ENCODE data around the gene PIK3AP1.
"Not testable (repeated sequence)": the region's sequence is repeated elsewhere in the genome, so short reads cannot be mapped to it uniquely, and the experiment has no call there.

The PIK3AP1 gene

DNA sequence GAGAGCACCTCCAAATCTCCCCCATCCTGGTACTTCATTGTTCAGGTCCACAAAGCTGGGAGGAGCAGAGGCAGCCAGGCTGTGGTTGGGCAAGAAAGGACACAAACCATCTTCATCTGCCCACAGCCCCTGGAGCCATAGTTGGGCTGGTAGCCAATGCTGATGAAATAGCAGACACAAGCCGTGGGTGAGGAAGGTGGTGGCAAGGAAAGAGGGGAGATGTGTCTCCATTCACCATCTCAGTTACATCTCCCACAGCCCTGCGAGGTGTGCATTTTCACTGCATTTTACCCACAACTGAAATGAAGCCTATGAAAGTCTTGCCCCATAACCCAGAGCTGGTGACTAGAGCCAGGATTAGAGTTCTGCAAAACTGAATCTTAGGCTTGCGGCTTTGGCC is 35.0 kb downstream of the PIK3AP1 start:
- in situ Hi-C loops (cut with MboI; ENCODE audit: low sequenced_read_pairs) = no loop called here
- no peaks in the 10 kb centered on the region for H3K9me3 ChIP-seq
- H3K4me1 ChIP-seq = peaks cover 23% of the 10 kb centered on the region
- no peaks in the 10 kb centered on the region for H3K27me3 ChIP-seq (ENCODE audit: low read depth)
- H3K36me3 ChIP-seq (replicated peaks) = no peaks in the 10 kb centered on the region
- no peak overlapping the region for H3K4me3 ChIP-seq
- DNase-seq (ENCODE audit: low spot score in 2 of 2) = no peak

- Histone ChIP-seq H3K9me3 (no peaks in the 10 kb centered on the region), H3K4me1 (peaks cover 23% of the 10 kb centered on the region), H3K36me3 (replicated peaks) (no peaks in the 10 kb centered on the region), H3K4me3 (no peak overlapping the region), H3K27me3 (ENCODE audit: low read depth) (no peaks in the 10 kb centered on the region)
- in situ Hi-C loops (cut with MboI; ENCODE audit: low sequenced_read_pairs) = no loop called here
- no peak for DNase-seq (ENCODE audit: low spot score in 2 of 2)
Measured at GRCh38 chr10:96684826-96685225, 35.5 kb downstream of the PIK3AP1 start.

DNA sequence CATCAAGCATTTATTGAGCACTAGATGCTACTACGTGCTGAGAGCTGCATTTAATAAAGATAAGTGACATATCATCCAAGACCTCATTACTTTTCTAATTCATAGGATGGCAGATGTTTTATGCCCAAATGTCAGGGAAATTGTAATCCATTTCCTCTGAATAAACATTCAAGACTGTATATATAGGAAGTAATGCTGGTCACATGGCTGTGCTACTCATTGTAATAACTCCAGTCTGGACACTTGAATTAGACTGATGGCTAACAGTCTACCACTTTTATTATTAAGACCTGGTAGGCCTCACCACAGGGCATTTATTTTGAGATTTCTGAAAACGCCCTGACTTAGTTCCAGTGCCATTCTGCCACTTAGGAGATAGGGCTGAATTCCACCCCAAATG is 36.6 kb downstream of the PIK3AP1 start:
- Histone ChIP-seq H3K9me3 (no peaks in the 10 kb centered on the region), H3K4me1 (peaks cover 23% of the 10 kb centered on the region), H3K4me3 (no peak overlapping the region), H3K27me3 (ENCODE audit: low read depth) (no peaks in the 10 kb centered on the region), H3K36me3 (replicated peaks) (no peaks in the 10 kb centered on the region)
- no peak for DNase-seq (ENCODE audit: low spot score in 2 of 2)
- in situ Hi-C loops (cut with MboI; ENCODE audit: low sequenced_read_pairs) = no loop called here

- Histone ChIP-seq H3K36me3 (replicated peaks) (no peaks in the 10 kb centered on the region), H3K27me3 (ENCODE audit: low read depth) (no peaks in the 10 kb centered on the region), H3K4me3 (no peak overlapping the region), H3K4me1 (peaks cover 23% of the 10 kb centered on the region), H3K9me3 (no peaks in the 10 kb centered on the region)
- peak in 1 of 2 experiments; percentile 75 for DNase-seq (ENCODE audit: low spot score in 2 of 2)
- in situ Hi-C loops (cut with MboI; ENCODE audit: low sequenced_read_pairs) = no loop called here
Measured at GRCh38 chr10:96683065-96683464, 37.2 kb downstream of the PIK3AP1 start.

- in situ Hi-C loops (cut with MboI; ENCODE audit: low sequenced_read_pairs) = no loop called here
- no peaks in the 10 kb centered on the region for H3K9me3 ChIP-seq
- H3K36me3 ChIP-seq (replicated peaks) = no peaks in the 10 kb centered on the region
- H3K27me3 ChIP-seq (ENCODE audit: low read depth) = no peaks in the 10 kb centered on the region
- H3K4me3 ChIP-seq = no peak overlapping the region
- H3K4me1 ChIP-seq = peaks cover 23% of the 10 kb centered on the region
- no peak for DNase-seq (ENCODE audit: low spot score in 2 of 2)
Measured at GRCh38 chr10:96681524-96681923, 38.8 kb downstream of the PIK3AP1 start.

DNA sequence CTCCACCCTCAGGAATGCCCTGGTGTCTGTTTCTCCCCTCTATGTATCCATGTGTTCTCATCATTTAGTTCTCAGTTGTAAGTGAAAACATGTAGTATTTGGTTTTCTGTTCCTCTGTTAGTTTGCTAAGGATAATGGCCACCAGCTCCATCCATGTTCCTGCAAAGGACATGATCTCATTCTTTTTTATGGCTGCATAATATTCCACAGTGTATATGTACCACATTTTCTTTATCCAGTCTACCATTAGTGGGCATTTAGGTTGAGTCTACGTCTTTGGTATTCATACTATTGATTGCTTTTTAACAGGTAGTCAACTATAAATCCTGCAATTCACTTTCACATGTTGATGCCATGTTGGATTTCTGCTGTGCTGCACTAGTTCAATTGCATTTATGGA is 39.9 kb downstream of the PIK3AP1 start:
- in situ Hi-C loops (cut with MboI; ENCODE audit: low sequenced_read_pairs); H3K4me3 ChIP-seq; H3K27me3 ChIP-seq (ENCODE audit: low read depth); H3K9me3 ChIP-seq; DNase-seq (ENCODE audit: low spot score in 2 of 2); H3K36me3 ChIP-seq (replicated peaks): not testable (repeated sequence)
- peaks cover 23% of the 10 kb centered on the region for H3K4me1 ChIP-seq

GRCh38 chr10:96678725-96679124 is 41.6 kb downstream of the PIK3AP1 start:
- Histone ChIP-seq H3K9me3 (no peaks in the 10 kb centered on the region), H3K27me3 (ENCODE audit: low read depth) (no peaks in the 10 kb centered on the region), H3K4me3 (no peak overlapping the region), H3K4me1 (peaks cover 22% of the 10 kb centered on the region), H3K36me3 (replicated peaks) (no peaks in the 10 kb centered on the region)
- in situ Hi-C loops (cut with MboI; ENCODE audit: low sequenced_read_pairs) = no loop called here
- DNase-seq (ENCODE audit: low spot score in 2 of 2) = no peak

GRCh38 chr10:96676272-96677112 is 43.8 kb downstream of the PIK3AP1 start:
- Histone ChIP-seq H3K9me3 (no peaks in the 10 kb centered on the region), H3K36me3 (replicated peaks) (no peaks in the 10 kb centered on the region), H3K27me3 (ENCODE audit: low read depth) (no peaks in the 10 kb centered on the region), H3K4me3 (no peak overlapping the region), H3K4me1 (peaks cover 3% of the 10 kb centered on the region; the same call in 1 of the 2 replicates)
- DNase-seq (ENCODE audit: low spot score in 2 of 2) = no peak
- in situ Hi-C loops (cut with MboI; ENCODE audit: low sequenced_read_pairs) = no loop called here

DNA sequence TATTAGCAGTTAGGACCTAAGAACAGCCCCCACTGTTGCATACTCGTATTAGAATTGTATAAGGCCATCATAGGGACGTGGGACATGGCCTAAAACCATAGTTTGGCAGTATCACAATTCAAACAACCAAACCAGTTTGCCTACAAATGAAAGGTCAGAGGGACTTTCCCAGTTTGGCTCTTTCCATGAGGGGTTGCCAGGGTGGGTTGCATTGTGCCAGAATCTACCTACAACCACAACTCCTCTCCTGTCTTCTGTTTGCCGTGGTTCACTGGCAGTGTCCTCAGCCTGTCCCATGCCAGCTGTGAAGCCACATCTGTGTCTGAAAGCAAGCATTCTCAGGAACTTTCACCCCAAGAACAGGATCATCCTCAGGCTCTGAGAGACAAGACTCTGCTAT is 44.5 kb downstream of the PIK3AP1 start:
- in situ Hi-C loops (cut with MboI; ENCODE audit: low sequenced_read_pairs) = no loop called here
- no peak overlapping the region for H3K4me3 ChIP-seq
- no peaks in the 10 kb centered on the region for H3K36me3 ChIP-seq (replicated peaks)
- no peak for DNase-seq (ENCODE audit: low spot score in 2 of 2)
- peaks cover 3% of the 10 kb centered on the region; the same call in 1 of the 2 replicates for H3K4me1 ChIP-seq
- H3K27me3 ChIP-seq (ENCODE audit: low read depth) = no peaks in the 10 kb centered on the region
- no peaks in the 10 kb centered on the region for H3K9me3 ChIP-seq

DNA sequence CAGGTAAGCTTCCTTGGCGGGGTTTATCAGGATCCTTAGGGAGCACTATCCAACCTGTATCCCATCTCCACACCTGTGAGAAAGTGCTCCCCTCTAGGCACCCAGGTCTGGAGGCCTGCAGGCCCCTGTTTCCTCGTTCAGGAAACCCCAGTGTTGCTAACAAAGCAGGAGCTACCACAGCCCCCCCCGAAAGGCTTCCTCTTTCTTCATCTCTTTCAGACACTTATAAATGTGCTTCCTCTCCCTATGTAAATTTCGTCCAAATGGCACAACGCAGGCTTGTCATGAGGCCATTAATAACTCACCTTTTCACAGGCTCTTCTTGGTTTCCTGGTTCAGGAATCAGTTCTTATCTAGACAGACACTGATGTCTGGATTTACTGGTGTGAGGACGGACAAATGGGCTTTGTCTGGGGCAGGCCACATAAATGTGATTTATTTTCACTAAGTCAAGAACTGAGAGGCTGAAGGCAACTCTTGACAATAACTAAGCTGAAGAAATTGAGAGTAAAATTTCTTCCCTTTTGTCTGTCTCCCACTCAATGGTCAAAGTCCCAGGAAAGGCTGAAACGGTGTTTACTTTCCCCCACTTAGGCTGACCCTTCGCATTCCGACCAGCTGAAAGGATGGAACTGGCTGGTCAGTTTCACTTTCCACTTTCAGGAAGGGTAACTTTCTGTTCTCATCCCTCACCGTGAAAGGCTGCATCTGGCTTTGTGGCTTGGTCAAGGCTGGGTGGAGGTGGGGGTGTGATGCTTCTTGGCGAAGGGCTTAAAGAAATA is 46.8 kb downstream of the PIK3AP1 start:
- no peaks in the 10 kb centered on the region for H3K27me3 ChIP-seq (ENCODE audit: low read depth)
- H3K36me3 ChIP-seq (replicated peaks) = no peaks in the 10 kb centered on the region
- peaks cover 3% of the 10 kb centered on the region; the same call in 1 of the 2 replicates for H3K4me1 ChIP-seq
- H3K4me3 ChIP-seq = no peak overlapping the region
- no peak for DNase-seq (ENCODE audit: low spot score in 2 of 2)
- in situ Hi-C loops (cut with MboI; ENCODE audit: low sequenced_read_pairs) = no loop called here
- no peaks in the 10 kb centered on the region for H3K9me3 ChIP-seq

DNA sequence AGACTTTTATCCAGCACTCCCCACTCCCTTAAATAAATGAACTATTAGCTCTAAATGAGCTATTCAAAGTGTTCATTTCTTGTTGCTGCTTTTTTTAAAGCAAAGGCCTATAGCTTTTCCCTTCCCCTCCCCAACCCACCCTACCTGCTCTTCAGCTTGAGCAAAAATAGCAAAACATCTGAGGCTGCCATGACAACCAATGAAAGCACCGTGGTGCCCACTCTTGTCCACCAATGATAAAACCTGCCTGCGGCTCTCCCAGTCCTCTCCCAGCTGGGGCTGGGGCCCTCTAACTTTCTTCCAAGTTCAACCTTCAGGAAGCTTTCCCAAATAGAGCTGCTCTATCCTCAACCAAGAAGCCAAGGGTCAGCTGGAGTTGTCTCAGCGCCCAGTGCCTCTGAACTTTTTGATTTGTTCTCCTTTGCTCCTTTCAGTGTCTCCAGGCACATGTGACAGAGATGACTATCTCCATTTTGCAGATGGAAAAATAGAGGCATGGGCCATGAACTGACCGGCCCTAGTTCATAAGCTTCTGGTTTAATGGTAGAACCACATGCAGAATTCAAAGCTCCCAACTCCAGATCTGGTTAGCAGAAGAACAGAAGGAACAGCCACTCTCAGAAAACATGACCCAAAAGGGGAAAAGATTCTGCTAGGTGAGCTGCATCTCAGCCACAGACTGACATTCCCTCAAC is 47.7 kb downstream of the PIK3AP1 start:
- H3K4me3 ChIP-seq = no peak overlapping the region
- H3K4me1 ChIP-seq = peaks cover 3% of the 10 kb centered on the region; the same call in 1 of the 2 replicates
- H3K36me3 ChIP-seq (replicated peaks) = no peaks in the 10 kb centered on the region
- no peak for DNase-seq (ENCODE audit: low spot score in 2 of 2)
- no peaks in the 10 kb centered on the region for H3K27me3 ChIP-seq (ENCODE audit: low read depth)
- in situ Hi-C loops (cut with MboI; ENCODE audit: low sequenced_read_pairs) = no loop called here
- no peaks in the 10 kb centered on the region for H3K9me3 ChIP-seq

DNA sequence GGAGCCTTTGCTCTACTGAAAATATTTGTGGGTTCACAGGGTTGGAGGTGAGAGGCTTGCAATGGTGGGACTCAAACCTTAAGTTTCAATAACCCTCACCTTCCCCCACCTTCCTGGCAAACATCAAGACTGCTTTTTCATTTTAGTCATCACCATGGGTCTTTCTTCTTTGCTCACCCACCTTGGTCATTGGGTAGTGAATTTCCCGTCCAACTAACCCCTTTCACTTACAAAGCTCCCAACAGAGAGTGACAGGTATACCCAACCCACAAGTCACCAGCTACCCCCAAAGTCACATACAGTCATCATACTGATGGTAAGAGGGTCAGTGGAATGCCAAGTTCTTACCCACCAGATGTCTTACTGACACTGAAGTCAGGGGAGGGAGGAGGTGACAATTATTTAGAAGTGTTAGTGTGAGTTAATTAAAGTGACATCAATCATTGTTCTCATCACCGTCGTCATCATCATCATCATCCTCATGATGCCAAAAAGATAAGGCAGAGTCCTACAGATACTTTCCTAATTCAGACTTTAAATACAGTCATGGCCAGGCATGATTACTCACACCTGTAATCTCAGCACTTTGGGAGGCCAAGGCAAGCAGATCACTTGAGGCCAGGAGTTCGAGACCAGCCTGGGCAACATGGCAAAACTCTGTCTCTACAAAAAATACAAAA is 49.0 kb downstream of the PIK3AP1 start:
- no peak for DNase-seq (ENCODE audit: low spot score in 2 of 2)
- in situ Hi-C loops (cut with MboI; ENCODE audit: low sequenced_read_pairs) = no loop called here
- Histone ChIP-seq H3K4me3 (no peak overlapping the region), H3K4me1 (peaks cover 3% of the 10 kb centered on the region; the same call in 1 of the 2 replicates), H3K9me3 (no peaks in the 10 kb centered on the region), H3K27me3 (ENCODE audit: low read depth) (no peaks in the 10 kb centered on the region), H3K36me3 (replicated peaks) (no peaks in the 10 kb centered on the region)

DNA sequence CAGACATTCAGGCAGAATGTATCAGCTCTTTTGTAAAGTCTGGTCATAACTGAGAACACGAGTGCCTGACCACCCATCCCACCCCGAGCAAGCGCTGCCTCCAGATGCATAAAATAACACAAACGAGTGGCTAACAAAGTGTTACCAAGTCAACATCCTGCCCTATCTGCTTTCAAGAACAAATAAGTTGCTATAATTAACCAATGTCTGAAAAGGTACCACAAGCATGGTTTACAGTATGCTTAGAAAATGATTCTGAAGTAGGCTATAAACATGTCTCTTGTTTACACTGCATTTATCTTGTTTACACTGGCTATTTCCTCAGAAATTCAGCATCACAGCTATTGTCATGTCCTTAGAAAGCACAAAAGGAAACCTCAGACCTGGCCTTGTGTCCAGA is 49.5 kb downstream of the PIK3AP1 start:
- in situ Hi-C loops (cut with MboI; ENCODE audit: low sequenced_read_pairs) = no loop called here
- H3K27me3 ChIP-seq (ENCODE audit: low read depth) = no peaks in the 10 kb centered on the region
- no peaks in the 10 kb centered on the region for H3K9me3 ChIP-seq
- no peak overlapping the region for H3K4me3 ChIP-seq
- no peaks in the 10 kb centered on the region for H3K36me3 ChIP-seq (replicated peaks)
- peaks cover 3% of the 10 kb centered on the region; the same call in 1 of the 2 replicates for H3K4me1 ChIP-seq
- no peak for DNase-seq (ENCODE audit: low spot score in 2 of 2)

All from HAP-1 (cell line).